Measurements from ENCODE around the gene PPFIA1. TPM values are rescaled to one million over a fixed set of nuclear protein-coding genes. Genes with fewer than 3 reads are reported as not detected.
"Not testable (repeated sequence)": the region's sequence is repeated elsewhere in the genome, so short reads cannot be mapped to it uniquely, and the experiment has no call there.

PPFIA1 gene
- total and polyA plus RNA-seq, 4 donors = 35.6 to 54.9 (median 47.3) TPM

DNA sequence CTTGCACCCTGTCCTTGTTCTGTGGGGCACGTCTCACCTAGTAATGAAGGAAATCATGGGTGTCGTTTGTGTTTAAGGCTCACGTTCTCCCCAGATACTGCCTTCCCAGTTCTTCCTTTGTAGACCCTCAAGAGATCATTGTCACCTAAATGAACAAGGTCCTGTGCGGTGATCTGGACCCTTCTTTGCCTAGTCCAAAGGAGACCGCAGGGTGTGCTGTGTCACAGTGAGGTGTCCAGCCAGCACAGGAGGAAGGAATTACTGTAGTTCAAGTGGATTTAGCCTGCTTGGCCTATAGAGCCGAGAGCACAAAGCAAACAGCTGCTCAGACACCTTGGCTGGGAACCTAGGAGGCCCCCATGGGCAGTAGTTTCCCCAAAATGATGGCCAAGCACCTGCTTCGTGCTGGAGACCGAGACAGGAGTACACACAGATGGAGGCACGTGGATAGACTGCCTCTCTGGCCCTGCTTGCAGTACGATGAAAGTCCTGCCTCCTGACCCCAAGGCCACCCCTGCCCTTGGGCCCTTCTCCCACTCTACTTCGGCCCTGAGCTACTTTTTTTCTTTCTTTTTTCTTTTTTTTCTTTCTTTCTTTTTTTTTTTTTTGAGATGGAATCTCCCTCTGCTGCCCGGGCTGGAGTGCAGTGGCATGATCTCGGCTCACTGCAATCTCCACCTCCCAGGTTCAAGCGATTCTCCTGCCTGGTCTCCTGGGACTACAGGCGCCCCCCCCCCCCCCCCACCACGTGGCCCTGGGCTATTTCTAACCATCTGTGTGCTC, 19.4 kb upstream of the PPFIA1 start:
- Histone ChIP-seq H3K9me3 (ENCODE audit: control insufficient read depth, insufficient read depth, low read length) (no peaks in the 10 kb centered on the region), H3K4me3 (ENCODE audit: low read depth, low read length) (no peak overlapping the region), H3K27me3 (ENCODE audit: control insufficient read depth, insufficient read depth, low read length) (no peaks in the 10 kb centered on the region), H3K4me1 (ENCODE audit: control insufficient read depth, insufficient read depth, low read length) (peaks cover 4% of the 10 kb centered on the region), H3K36me3 (ENCODE audit: control insufficient read depth, insufficient read depth, low read length) (no peaks in the 10 kb centered on the region), H3K27ac (ENCODE audit: low read depth, low read length) (no peak overlapping the region)
- WGBS (ENCODE audit: insufficient coverage) = 85% methylated on average over 11 of the region's 16 CpGs
- no peak for DNase-seq (ENCODE audit: low read depth in 4 of 6, low spot score in 6 of 6)

GRCh38 chr11:70251659-70252321, 18.7 kb upstream of the PPFIA1 start:
- Histone ChIP-seq H3K36me3 (ENCODE audit: control insufficient read depth, insufficient read depth, low read length) (no peaks in the 10 kb centered on the region), H3K9me3 (ENCODE audit: control insufficient read depth, insufficient read depth, low read length) (no peaks in the 10 kb centered on the region), H3K4me1 (ENCODE audit: control insufficient read depth, insufficient read depth, low read length) (peaks cover 4% of the 10 kb centered on the region), H3K4me3 (ENCODE audit: low read depth, low read length) (no peak overlapping the region), H3K27ac (ENCODE audit: low read depth, low read length) (no peak overlapping the region), H3K27me3 (ENCODE audit: control insufficient read depth, insufficient read depth, low read length) (no peaks in the 10 kb centered on the region)
- DNase-seq (ENCODE audit: low read depth in 4 of 6, low spot score in 6 of 6) = peak in 1 of 6 donors; percentile 44
- 68% methylated on average over 20 of the region's 21 CpGs for WGBS (ENCODE audit: insufficient coverage)

DNA sequence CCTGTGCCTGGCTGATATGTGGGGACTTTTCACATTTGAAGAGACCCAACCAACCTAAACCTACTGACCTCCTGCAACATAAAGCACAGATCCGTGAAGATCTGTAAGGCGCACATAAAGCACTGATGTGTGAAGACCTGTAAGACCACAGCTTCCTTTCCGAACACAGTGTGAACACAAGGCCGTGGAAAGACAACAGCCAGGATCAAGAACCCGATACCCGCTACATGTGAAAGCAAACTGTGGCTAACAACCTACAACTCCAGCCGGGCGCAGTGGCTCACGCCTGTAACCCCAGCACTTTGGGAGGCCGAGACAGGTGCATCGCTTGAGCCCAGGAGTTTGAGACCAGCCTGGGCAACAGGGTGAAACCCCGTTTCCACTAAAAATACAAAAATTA, 17.6 kb upstream of the PPFIA1 start:
- H3K27me3 ChIP-seq (ENCODE audit: control insufficient read depth, insufficient read depth, low read length) = no peaks in the 10 kb centered on the region
- no peaks in the 10 kb centered on the region for H3K36me3 ChIP-seq (ENCODE audit: control insufficient read depth, insufficient read depth, low read length)
- no peak overlapping the region for H3K27ac ChIP-seq (ENCODE audit: low read depth, low read length)
- no peak for DNase-seq (ENCODE audit: low read depth in 4 of 6, low spot score in 6 of 6)
- no peaks in the 10 kb centered on the region for H3K4me1 ChIP-seq (ENCODE audit: control insufficient read depth, insufficient read depth, low read length)
- WGBS (ENCODE audit: insufficient coverage) = 97% methylated on average over 11 of the region's 12 CpGs
- H3K4me3 ChIP-seq (ENCODE audit: low read depth, low read length) = no peak overlapping the region
- no peaks in the 10 kb centered on the region for H3K9me3 ChIP-seq (ENCODE audit: control insufficient read depth, insufficient read depth, low read length)

- Histone ChIP-seq H3K27me3 (ENCODE audit: control insufficient read depth, insufficient read depth, low read length) (no peaks in the 10 kb centered on the region), H3K36me3 (ENCODE audit: control insufficient read depth, insufficient read depth, low read length) (no peaks in the 10 kb centered on the region), H3K9me3 (ENCODE audit: control insufficient read depth, insufficient read depth, low read length) (no peaks in the 10 kb centered on the region), H3K27ac (ENCODE audit: low read depth, low read length) (no peak overlapping the region), H3K4me3 (ENCODE audit: low read depth, low read length) (no peak overlapping the region), H3K4me1 (ENCODE audit: control insufficient read depth, insufficient read depth, low read length) (no peaks in the 10 kb centered on the region)
- 66% methylated on average over 6 of the region's 12 CpGs for WGBS (ENCODE audit: insufficient coverage)
- peak in 2 of 6 donors; percentile 49 to 90 for DNase-seq (ENCODE audit: low read depth in 4 of 6, low spot score in 6 of 6)
Measured at GRCh38 chr11:70255477-70256116, 14.9 kb upstream of the PPFIA1 start.

DNA sequence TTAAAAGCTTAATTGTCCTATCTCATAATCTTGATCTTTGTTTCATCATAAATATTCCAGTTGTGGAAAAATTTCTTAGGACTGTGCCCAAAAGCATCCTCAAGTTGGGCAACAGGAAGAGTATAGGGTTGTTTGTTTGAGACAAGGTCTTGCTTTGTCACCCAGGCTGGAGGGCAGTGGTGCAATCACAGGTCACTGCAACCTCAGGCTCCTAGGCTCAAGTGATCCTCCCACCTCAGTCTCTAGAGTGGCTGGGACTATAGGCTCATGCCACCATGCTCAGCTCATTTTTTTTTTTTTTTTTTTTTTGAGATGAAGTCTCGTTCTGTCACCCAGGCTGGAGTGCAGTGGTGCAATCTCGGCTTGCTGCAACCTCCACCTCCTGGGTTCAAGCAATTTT, 11.4 kb upstream of the PPFIA1 start:
- not testable (repeated sequence) for DNase-seq (ENCODE audit: low read depth in 4 of 6, low spot score in 6 of 6); H3K27me3 ChIP-seq (ENCODE audit: control insufficient read depth, insufficient read depth, low read length); H3K36me3 ChIP-seq (ENCODE audit: control insufficient read depth, insufficient read depth, low read length); H3K9me3 ChIP-seq (ENCODE audit: control insufficient read depth, insufficient read depth, low read length); H3K4me1 ChIP-seq (ENCODE audit: control insufficient read depth, insufficient read depth, low read length); H3K27ac ChIP-seq (ENCODE audit: low read depth, low read length); H3K4me3 ChIP-seq (ENCODE audit: low read depth, low read length)
- 100% methylated on average over 1 of the region's 2 CpGs for WGBS (ENCODE audit: insufficient coverage)

DNA sequence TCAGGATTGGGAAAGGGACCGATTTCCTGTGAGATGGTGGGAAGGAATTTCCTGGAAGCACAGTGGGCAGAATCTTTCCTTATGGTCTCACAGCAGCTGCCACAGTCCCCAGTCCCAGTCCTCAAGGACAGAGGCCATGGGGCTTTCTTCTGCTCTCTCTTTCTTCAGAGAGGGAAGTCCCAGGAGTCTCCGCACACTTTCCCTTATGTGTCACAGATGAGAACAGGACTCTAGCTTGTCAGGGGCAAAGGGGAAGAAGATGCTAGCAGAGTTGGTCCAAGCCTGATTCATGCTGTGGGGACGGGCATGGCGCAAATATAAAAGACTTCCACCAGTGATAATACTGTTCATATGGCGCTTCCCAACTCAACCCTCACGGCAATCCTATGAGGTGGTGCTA, 7.5 kb upstream of the PPFIA1 start:
- no peaks in the 10 kb centered on the region for H3K4me1 ChIP-seq (ENCODE audit: control insufficient read depth, insufficient read depth, low read length)
- no peaks in the 10 kb centered on the region for H3K36me3 ChIP-seq (ENCODE audit: control insufficient read depth, insufficient read depth, low read length)
- H3K4me3 ChIP-seq (ENCODE audit: low read depth, low read length) = no peak overlapping the region
- no peak overlapping the region for H3K27ac ChIP-seq (ENCODE audit: low read depth, low read length)
- 100% methylated on average over 2 of the region's 6 CpGs for WGBS (ENCODE audit: insufficient coverage)
- H3K9me3 ChIP-seq (ENCODE audit: control insufficient read depth, insufficient read depth, low read length) = no peaks in the 10 kb centered on the region
- H3K27me3 ChIP-seq (ENCODE audit: control insufficient read depth, insufficient read depth, low read length) = no peaks in the 10 kb centered on the region
- no peak for DNase-seq (ENCODE audit: low read depth in 4 of 6, low spot score in 6 of 6)

DNA sequence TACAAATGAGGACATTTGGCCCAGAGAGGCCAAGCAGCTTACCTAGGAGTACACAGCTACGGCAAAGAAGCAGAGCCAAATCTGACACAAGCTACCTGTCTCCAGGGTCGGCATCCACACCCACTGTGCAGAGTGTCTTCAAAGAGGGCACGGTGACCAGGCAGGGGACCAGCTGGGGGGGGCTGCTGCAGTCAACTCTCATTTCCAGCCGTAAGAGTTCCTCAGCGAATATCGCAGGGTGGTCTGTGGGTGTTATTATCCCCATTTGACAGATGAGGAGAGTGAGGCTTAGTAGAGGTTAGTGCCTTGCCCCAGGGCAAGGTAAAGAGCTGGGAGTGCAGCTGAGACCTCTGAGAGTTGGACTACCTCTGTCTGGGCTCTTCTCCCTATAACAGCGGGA, 7.1 kb upstream of the PPFIA1 start:
- 80% methylated on average over 6 of the region's 7 CpGs for WGBS (ENCODE audit: insufficient coverage)
- Histone ChIP-seq H3K27me3 (ENCODE audit: control insufficient read depth, insufficient read depth, low read length) (no peaks in the 10 kb centered on the region), H3K4me3 (ENCODE audit: low read depth, low read length) (no peak overlapping the region), H3K4me1 (ENCODE audit: control insufficient read depth, insufficient read depth, low read length) (no peaks in the 10 kb centered on the region), H3K9me3 (ENCODE audit: control insufficient read depth, insufficient read depth, low read length) (no peaks in the 10 kb centered on the region), H3K27ac (ENCODE audit: low read depth, low read length) (no peak overlapping the region), H3K36me3 (ENCODE audit: control insufficient read depth, insufficient read depth, low read length) (no peaks in the 10 kb centered on the region)
- DNase-seq (ENCODE audit: low read depth in 4 of 6, low spot score in 6 of 6) = no peak

- Histone ChIP-seq H3K27me3 (ENCODE audit: control insufficient read depth, insufficient read depth, low read length) (peaks cover 2% of the 10 kb centered on the region), H3K4me3 (ENCODE audit: low read depth, low read length) (no peak overlapping the region), H3K36me3 (ENCODE audit: control insufficient read depth, insufficient read depth, low read length) (no peaks in the 10 kb centered on the region), H3K4me1 (ENCODE audit: control insufficient read depth, insufficient read depth, low read length) (peaks cover 8% of the 10 kb centered on the region), H3K27ac (ENCODE audit: low read depth, low read length) (no peak overlapping the region), H3K9me3 (ENCODE audit: control insufficient read depth, insufficient read depth, low read length) (no peaks in the 10 kb centered on the region)
- no peak for DNase-seq (ENCODE audit: low read depth in 4 of 6, low spot score in 6 of 6)
- 50% methylated on average over 5 of the region's 7 CpGs for WGBS (ENCODE audit: insufficient coverage)
Measured at GRCh38 chr11:70265341-70265740, 5.1 kb upstream of the PPFIA1 start.

- Histone ChIP-seq H3K9me3 (ENCODE audit: control insufficient read depth, insufficient read depth, low read length) (no peaks in the 10 kb centered on the region), H3K27ac (ENCODE audit: low read depth, low read length) (no peak overlapping the region), H3K4me1 (ENCODE audit: control insufficient read depth, insufficient read depth, low read length) (peaks cover 17% of the 10 kb centered on the region), H3K36me3 (ENCODE audit: control insufficient read depth, insufficient read depth, low read length) (no peaks in the 10 kb centered on the region), H3K4me3 (ENCODE audit: low read depth, low read length) (no peak overlapping the region), H3K27me3 (ENCODE audit: control insufficient read depth, insufficient read depth, low read length) (peaks cover 2% of the 10 kb centered on the region)
- DNase-seq (ENCODE audit: low read depth in 4 of 6, low spot score in 6 of 6) = no peak
- WGBS (ENCODE audit: insufficient coverage) = 85% methylated on average over 4 of the region's 5 CpGs
Measured at GRCh38 chr11:70267405-70267950, 3.0 kb upstream of the PPFIA1 start.

Measured in spinal cord (tissue), 10 donors.